Stimulated activated CD4-positive, alpha-beta T cell treated with anti-CD3 and anti-CD28 coated beads, TNF-alpha, amount 100 ng/mL, for 48 hours (primary cell): ENCODE measurements around the gene PDGFB.
"Not testable (repeated sequence)": the region's sequence is repeated elsewhere in the genome, so short reads cannot be mapped to it uniquely, and the experiment has no call there.

Experiments
- DNase-seq, 3 donors: peaks; one replicate each; pipeline ENCODE4 v3.0.0-alpha.2; 2020; ENCODE audit warnings: low read depth in 3 of 3

The PDGFB gene

GRCh38 chr22:39227542-39228272, 17.1 kb downstream of the PDGFB start:
- DNase-seq = no peak

- DNase-seq = no peak
Measured at GRCh38 chr22:39226353-39226752, 18.4 kb downstream of the PDGFB start.

GRCh38 chr22:39225591-39225990, 19.2 kb downstream of the PDGFB start:
- no peak for DNase-seq

GRCh38 chr22:39224550-39224949, 20.2 kb downstream of the PDGFB start:
- no peak for DNase-seq

- DNase-seq = no peak
Measured at GRCh38 chr22:39223091-39223710, 21.6 kb downstream of the PDGFB start.

GRCh38 chr22:39221999-39222686, 22.6 kb downstream of the PDGFB start:
- DNase-seq = no peak

GRCh38 chr22:39220890-39221850, 23.6 kb downstream of the PDGFB start:
- no peak for DNase-seq

GRCh38 chr22:39220450-39220849, 24.3 kb downstream of the PDGFB start:
- DNase-seq = no peak

- no peak for DNase-seq
Measured at GRCh38 chr22:39219071-39220039, 25.4 kb downstream of the PDGFB start.

GRCh38 chr22:39218432-39218831, 26.4 kb downstream of the PDGFB start:
- not testable (repeated sequence) for DNase-seq

- no peak for DNase-seq
Measured at GRCh38 chr22:39216143-39216490, 28.7 kb downstream of the PDGFB start.

- no peak for DNase-seq
Measured at GRCh38 chr22:39215426-39216142, 29.2 kb downstream of the PDGFB start.

GRCh38 chr22:39215070-39215396, 29.7 kb downstream of the PDGFB start:
- no peak for DNase-seq

- DNase-seq = no peak
Measured at GRCh38 chr22:39214383-39215069, 30.3 kb downstream of the PDGFB start.

GRCh38 chr22:39214006-39214382, 30.8 kb downstream of the PDGFB start:
- DNase-seq = no peak

- no peak for DNase-seq
Measured at GRCh38 chr22:39212721-39213376, 31.9 kb downstream of the PDGFB start.

- DNase-seq = no peak
Measured at GRCh38 chr22:39209756-39210155, 35.0 kb downstream of the PDGFB start.

- no peak for DNase-seq
Measured at GRCh38 chr22:39208013-39208680, 36.6 kb downstream of the PDGFB start.
